ENCODE data around the gene NHERF1. TPM values are rescaled to one million over a fixed set of nuclear protein-coding genes. Genes with fewer than 3 reads are reported as not detected.

Gene NHERF1
- total and polyA plus RNA-seq, 9 of the 15 experiments (the other 6 are each of a cell fraction or from before 2014, with no cell fraction given) = 11.4 to 79.9 (median 36.9) TPM

DNA sequence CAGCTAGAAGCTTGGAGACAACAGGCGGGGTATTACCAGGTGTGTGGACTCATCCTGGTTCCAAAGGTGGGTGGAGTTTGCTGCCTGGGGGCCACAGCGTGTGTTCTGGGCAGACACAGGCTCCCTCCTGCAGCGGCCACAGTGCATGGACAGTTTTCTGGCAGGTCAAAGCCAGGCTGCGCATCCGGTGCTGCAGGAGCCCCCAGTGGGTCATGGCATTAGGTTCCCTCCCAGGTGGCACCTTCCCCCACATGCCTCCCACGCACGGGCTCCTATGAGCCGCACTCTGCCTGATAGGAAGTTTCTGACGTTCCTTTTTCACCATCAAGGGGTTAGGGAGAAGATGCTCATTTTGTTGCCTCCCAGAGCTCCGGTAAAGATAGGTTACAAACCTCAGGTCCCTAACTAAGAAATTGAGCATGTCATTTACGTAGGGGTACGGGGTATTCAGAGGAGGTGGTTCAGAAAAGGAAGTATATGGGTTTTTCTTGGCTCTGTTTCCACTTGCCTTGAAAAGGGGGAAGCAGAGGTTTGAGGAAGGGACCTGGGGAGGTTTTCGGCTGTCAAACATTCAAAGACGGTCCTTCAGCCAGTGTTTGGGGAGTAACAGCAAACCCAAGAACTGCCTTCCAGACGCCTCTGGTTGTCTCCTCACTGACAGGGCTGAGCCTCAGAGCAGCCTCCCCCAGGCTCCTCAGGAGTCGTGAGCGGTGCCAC, 60.4 kb downstream of the NHERF1 start (continued):
- TF ChIP-seq ILF3 (IDR thresholded peaks at IDR 0.05; ENCODE audit: borderline replicate concordance) (no peak), ZNF143 (CRISPR knock-in tag; IDR thresholded peaks at IDR 0.05) (no peak), FOXJ2 (tag; IDR thresholded peaks at IDR 0.05) (no peak), NRF1 (conservative IDR thresholded peaks at IDR 0.05 in 1 of 2, IDR thresholded peaks at IDR 0.05 in 1 of 2) (no peak)

GRCh38 chr17:74810699-74811485, 62.5 kb downstream of the NHERF1 start:
- no peak overlapping the region for H3K4me3 ChIP-seq
- H3K9me3 ChIP-seq (replicated peaks; ENCODE audit: control insufficient read depth, insufficient read depth, low read depth, low read length) = no peaks in the 10 kb centered on the region
- H3K9ac ChIP-seq (ENCODE audit: insufficient read depth in 1 of 2, low read depth in 2 of 2, low read length in 2 of 2) = no peak overlapping the region
- BruUV-seq (replicated peaks) = no TSS peak
- H3K9me1 ChIP-seq (ENCODE audit: control insufficient read depth, insufficient read depth, low read length) = no peaks in the 10 kb centered on the region
- H4K20me1 ChIP-seq (replicated peaks; ENCODE audit: control insufficient read depth, insufficient read depth, low read length) = no peaks in the 10 kb centered on the region
- no peaks in the 10 kb centered on the region; the same call in 1 of the 3 replicates for H3K36me3 ChIP-seq (ENCODE audit: control insufficient read depth, insufficient read depth, low read length)
- DNase-seq (ENCODE audit: extremely low read depth in 1 of 4, low spot score in 3 of 4) (no peak), ATAC-seq (no peak), FAIRE-seq (peak; percentile 54)
- intact Hi-C loops (cut with micrococcal nuclease) (no loop called here), in situ Hi-C loops (cut with MboI) (no loop called here)
- ChIA-PET POLR2A (interaction anchor here (0.8 kb wide), 1 partner anchor 17 kb away, joined by 3 read pairs; no protein-coding TSS in a partner anchor), CTCF (ENCODE audit: low intra/inter-chr PET ratio) (no interaction called here)
- H2AFZ ChIP-seq (ENCODE audit: low read depth, low read length) = no peak overlapping the region
- H3K79me2 ChIP-seq (ENCODE audit: control insufficient read depth, insufficient read depth, low read length) = no peaks in the 10 kb centered on the region
- H3K4me2 ChIP-seq (ENCODE audit: insufficient read depth, low read length) = no peak overlapping the region
- no peaks in the 10 kb centered on the region for H3K4me1 ChIP-seq (replicated peaks in 1 of 2; ENCODE audit: control insufficient read depth in 2 of 2, insufficient read depth in 2 of 2, low read length in 2 of 2)
- 88% methylated on average over 15 of the region's 15 CpGs for WGBS (ENCODE audit: insufficient coverage, low coverage, missing lambda C conversion rate)
- H3K27ac ChIP-seq (ENCODE audit: extremely low read depth, low read depth, low read length) = no peak overlapping the region
- H3K27me3 ChIP-seq (ENCODE audit: control insufficient read depth in 2 of 2, insufficient read depth in 2 of 2, low read length in 2 of 2) = no peaks in the 10 kb centered on the region
- TF ChIP-seq PHB (CRISPR knock-in tag; IDR thresholded peaks at IDR 0.05) = no peak
- no peak for TF ChIP-seq KLF10 (CRISPR knock-in tag; IDR thresholded peaks at IDR 0.05)
- no peak for TF ChIP-seq SETDB1 (IDR thresholded peaks at IDR 0.05; ENCODE audit: low read length)
- TF ChIP-seq HINFP (tag; conservative IDR thresholded peaks at IDR 0.05; ENCODE audit: low read depth) = no peak
- no peak for TF ChIP-seq C11orf30 (IDR thresholded peaks at IDR 0.05; ENCODE audit: low read depth)
- no peak for TF ChIP-seq SMAD1 (IDR thresholded peaks at IDR 0.05; ENCODE audit: low read depth, low read length, partially characterized antibody)
- TF ChIP-seq SAFB (IDR thresholded peaks at IDR 0.05; ENCODE audit: borderline replicate concordance, low read depth, low read length) = no peak
- TF ChIP-seq CREBBP (IDR thresholded peaks at IDR 0.05; ENCODE audit: low read depth, low read length) = no peak
- no peak for TF ChIP-seq MCM2 (IDR thresholded peaks at IDR 0.05; ENCODE audit: low read depth)
- TF ChIP-seq ZNF785 (CRISPR knock-in tag; IDR thresholded peaks at IDR 0.05) = no peak
- TF ChIP-seq ZNF699 (CRISPR knock-in tag; IDR thresholded peaks at IDR 0.05; ENCODE audit: insufficient replicate concordance) = no peak
- no peak for TF ChIP-seq TCFL5 (CRISPR knock-in tag; conservative IDR thresholded peaks at IDR 0.05)
- TF ChIP-seq PTTG1 (tag; IDR thresholded peaks at IDR 0.05; ENCODE audit: low read depth) = no peak
- no peak for TF ChIP-seq ZFP1 (CRISPR knock-in tag; IDR thresholded peaks at IDR 0.05)
- TF ChIP-seq EHMT2 (IDR thresholded peaks at IDR 0.05) = no peak
- no peak for TF ChIP-seq ZNF717 (CRISPR knock-in tag; IDR thresholded peaks at IDR 0.05)
- no peak for TF ChIP-seq SREBF2 (CRISPR knock-in tag; IDR thresholded peaks at IDR 0.05)
- no peak for TF ChIP-seq ELF4 (CRISPR knock-in tag; IDR thresholded peaks at IDR 0.05)
